IPS-18c (cell line): Measurements from ENCODE around the gene TRIM38.
"Not testable (repeated sequence)": the region's sequence is repeated elsewhere in the genome, so short reads cannot be mapped to it uniquely, and the experiment has no call there.

Experiments used
- H3K4me3 ChIP-seq: 2 replicates; pipeline ENCODE4 v1.7.0; 2013; ENCODE audit warnings: low read depth, mild to moderate bottlenecking, low read length, moderate library complexity; ENCODE audit not compliant: insufficient read depth
- H3K9me3 ChIP-seq: one replicate; pipeline ENCODE4 v1.6.1; 2013; ENCODE audit warnings: mild to moderate bottlenecking, low read length, moderate library complexity; ENCODE audit not compliant: control insufficient read depth, insufficient read depth

Gene TRIM38

DNA sequence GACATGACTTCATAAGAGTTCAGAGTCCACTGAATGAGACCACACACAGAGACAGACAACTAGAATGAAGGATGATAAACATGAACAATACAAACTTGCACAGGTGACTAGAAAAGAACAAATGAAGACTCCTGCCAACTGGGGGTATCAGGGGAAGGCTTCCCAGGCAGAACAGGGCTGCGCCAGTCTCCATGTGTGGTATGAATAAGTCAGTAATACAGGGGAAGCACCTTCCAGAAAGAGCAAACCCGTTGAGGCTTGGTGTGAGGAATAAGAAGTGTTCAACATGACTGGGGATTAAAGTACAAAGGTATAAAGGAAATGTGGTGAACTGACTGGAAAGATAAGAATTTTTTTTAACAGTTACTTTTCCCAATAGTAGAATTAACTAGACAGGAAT is 28.4 kb upstream of the TRIM38 start:
- Histone ChIP-seq H3K9me3 (no peaks in the 10 kb centered on the region), H3K4me3 (no peak overlapping the region)

DNA sequence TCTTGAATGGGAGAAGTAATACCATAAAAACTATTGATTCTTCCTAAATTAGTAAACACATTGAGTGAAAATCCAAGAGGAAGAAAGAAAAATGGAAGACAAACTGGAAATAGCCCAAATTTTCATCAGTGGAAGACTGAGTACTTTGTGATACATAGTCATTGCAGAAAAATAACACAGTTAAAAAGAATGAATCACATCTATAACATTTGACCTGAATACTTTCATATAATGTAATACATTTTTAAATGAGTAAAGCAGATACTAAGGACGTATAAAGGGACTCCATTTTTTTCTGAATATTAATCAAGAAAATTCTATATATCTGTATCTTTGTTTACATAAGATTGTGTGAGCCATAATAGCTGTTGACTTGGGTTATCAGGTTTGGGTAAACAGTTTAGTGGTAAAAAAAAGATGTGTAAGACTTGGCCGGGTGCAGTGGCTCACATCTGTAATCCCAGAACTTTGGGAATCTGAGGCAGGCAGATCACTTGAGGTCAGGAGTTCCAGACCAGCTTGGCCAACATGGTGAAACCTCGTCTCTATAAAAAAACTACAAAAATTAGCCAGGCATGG is 27.8 kb upstream of the TRIM38 start:
- Histone ChIP-seq H3K9me3 (no peaks in the 10 kb centered on the region), H3K4me3 (no peak overlapping the region)

DNA sequence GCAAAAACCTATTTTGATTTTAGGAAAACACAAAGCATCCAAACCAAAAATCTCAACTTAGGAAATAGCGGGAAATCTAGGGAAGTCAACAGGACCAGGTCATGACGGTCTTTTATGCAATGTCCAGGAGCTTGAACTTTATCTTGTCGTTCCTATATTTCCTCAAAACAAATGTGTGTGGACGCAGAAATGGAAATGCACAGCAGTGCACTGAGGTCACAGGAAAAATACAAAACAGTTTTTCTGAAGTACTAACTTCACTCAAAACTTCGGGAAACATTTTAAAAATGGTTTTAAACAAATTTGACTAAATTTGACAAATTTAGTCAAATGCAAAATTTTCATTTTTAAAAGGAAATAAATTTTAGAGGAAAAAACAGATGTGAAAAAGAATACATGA is 26.6 kb upstream of the TRIM38 start:
- Histone ChIP-seq H3K9me3 (no peaks in the 10 kb centered on the region), H3K4me3 (no peak overlapping the region)

DNA sequence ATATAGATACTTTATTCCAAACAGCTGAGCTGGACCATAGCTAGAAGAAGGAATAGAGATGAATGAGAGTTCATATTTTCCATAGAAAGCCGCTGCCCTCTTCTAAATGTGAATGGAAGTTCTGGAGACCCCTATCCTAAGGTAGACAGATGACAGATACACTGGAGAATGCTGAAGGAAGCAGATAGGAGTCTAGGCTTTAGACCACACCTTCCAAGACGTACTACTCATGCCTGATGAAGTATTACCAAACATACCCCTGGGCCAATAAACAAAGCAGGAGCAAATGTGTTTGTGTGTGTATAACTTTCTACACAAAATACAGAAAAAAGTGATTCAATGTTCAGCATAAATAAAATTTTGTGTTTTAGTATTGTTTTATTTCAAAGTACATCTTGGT is 23.0 kb upstream of the TRIM38 start:
- no peaks in the 10 kb centered on the region for H3K9me3 ChIP-seq
- H3K4me3 ChIP-seq = no peak overlapping the region

DNA sequence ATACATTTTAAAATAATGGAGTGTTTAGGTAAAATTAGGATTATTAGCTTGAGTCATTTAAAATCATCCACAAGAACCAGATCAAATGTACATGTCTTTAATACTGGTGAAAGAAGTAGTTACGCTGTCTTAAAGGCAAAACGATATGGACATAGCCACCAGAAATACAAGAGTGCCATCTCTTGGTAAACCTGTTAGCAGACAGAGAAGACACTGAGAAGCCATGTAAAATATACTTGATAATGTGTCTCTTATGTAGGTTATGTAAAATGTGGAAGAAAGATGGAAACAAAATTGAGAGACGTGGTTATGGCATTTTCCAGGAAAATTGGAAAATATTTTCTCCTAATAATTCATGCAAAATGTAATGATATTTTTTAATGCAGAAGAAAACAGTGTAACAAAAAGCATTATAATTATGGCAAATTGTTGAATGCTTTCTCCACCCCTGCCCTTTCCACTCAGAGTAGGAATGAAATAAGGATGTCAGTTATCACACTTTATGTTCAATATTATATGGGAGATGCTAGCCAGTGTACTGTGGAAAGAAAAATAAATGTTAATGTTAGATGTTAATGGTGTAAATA is 19.9 kb upstream of the TRIM38 start:
- Histone ChIP-seq H3K9me3 (no peaks in the 10 kb centered on the region), H3K4me3 (no peak overlapping the region)

DNA sequence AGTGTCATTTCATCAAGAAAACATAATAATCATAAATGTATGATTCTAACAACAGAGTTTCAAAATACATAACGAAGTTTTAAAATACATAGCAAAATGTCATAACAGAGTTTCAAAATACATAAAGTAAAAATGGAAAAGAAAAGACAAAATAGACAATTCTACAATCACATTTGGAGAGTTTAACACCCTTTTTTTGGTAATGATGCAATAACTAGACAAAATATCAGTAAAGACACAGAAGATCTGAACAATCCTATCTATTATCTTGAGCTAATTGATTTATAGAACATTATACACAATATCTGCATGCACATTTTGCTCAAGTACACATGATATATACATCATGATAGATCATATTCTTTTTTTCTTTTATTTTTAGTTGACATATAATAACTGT is 18.7 kb upstream of the TRIM38 start:
- Histone ChIP-seq H3K4me3 (no peak overlapping the region), H3K9me3 (no peaks in the 10 kb centered on the region)

DNA sequence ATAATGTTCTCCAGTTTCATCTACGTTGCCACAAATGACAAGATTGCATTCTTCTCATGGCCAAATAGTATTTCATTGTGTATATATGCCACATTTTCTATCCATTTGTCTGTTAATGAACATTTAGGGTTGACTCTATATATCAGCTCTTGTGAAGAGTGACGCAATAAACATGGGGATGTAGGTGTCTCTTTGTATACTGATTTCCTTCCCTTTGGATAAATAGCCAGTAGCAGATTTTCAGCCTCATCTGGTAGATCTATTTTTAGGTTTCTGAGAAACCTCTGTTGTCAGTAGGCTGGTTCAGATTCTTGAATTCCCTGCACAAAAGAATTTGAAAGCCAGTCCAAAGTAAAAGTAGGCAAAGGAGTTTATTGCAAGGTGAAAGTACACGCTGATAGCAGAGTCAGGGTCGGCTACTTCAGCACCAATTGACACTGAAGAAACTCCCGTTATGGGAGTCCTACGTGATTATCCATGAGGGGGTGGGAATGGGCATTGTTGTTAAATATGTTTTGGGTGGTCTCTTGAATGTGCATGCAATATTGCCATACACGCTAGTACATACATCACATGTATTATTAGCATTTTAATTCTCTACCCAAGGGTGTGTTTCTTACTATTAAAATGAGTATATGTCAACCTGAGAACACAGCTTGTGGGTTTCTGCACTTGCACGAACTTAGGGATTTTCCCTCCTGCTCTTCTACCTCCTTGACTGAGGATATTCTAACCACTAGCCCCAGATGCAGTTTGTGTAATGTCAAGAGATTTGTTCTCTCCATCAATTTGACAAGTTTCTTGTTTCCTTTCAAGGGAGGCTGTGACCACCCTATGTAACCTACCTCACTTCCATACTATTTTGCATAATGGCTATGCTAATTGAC is 17.7 kb upstream of the TRIM38 start:
- no peak overlapping the region for H3K4me3 ChIP-seq

DNA sequence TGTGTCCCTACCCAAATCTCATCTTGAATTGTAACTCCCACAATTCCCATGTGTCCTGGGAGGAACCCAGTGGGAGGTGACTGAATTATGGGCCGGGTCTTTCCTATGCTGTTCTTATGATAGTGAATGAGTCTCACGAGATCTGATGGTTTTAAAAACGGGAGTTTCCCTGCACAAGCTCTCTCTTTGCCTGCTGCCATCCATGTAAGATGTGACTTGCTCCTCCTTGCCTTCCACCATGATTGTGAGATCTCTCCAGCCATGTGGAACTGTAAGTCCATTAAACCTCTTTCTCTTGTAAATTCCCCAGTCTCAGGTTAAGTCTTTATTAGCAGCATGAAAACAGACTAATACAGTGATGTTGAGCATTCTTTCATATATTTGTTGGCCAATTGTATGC is 16.9 kb upstream of the TRIM38 start:
- H3K4me3 ChIP-seq, H3K9me3 ChIP-seq: not testable (repeated sequence)

More for the DNA sequence above, 17.7 kb upstream of the TRIM38 start:
- no peaks in the 10 kb centered on the region for H3K9me3 ChIP-seq

DNA sequence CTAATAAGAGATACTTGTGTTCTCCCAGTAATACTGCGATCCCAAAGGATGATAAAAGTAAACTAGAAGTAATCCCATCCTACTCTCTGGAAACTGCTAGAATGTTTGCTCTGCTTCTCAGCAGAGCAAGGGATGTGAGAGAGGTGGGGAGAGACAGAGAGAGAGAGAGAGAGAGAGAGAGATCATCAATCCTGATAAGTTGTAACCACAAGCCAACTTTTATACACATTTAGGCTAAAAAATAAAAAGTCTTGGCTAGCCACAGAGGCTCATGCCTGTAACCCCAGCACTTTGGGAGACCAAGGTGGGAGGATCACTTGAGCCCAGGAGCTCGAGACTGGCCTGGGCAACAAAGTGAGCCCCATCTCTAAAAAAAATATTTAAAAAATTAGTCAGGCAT is 16.0 kb upstream of the TRIM38 start:
- H3K9me3 ChIP-seq = no peaks in the 10 kb centered on the region
- H3K4me3 ChIP-seq = no peak overlapping the region

DNA sequence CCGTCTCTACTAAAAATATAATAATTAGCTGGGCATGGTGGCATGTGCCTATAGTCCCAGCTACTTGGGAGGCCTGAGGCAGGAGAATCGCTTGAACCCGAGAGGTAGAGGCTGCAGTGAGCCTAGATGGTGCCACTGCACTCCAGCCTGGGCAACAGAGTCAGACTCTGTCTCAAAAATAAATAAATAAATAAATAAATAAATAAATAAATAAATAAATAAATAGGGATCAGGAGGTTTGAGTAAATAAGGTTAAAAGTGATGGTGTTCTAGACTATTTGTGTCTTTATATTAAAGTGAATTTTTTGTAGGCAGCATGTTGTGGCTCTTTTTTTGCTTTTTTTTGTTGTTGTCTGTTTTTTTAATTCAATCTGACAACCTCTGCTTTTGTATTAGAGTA is 15.1 kb upstream of the TRIM38 start:
- not testable (repeated sequence) for H3K4me3 ChIP-seq, H3K9me3 ChIP-seq

DNA sequence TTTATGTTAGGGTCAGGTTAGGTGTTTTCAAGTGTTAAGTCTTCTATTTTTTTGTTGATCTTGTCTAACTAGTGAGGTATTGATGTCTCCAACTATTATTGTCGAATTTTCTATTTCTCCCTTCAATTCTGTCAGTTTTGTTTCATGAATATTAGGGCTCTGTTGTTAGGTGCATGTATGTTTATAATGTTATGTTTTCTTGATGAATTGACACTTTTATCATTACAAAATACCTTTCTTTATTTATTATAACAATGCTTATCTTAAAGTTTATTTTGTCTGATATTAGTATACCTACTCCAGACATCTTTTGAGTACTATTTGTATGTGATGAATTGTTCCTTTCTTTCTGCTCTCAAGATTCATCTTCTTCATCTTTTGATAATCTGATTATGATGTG is 12.9 kb upstream of the TRIM38 start:
- no peaks in the 10 kb centered on the region for H3K9me3 ChIP-seq

DNA sequence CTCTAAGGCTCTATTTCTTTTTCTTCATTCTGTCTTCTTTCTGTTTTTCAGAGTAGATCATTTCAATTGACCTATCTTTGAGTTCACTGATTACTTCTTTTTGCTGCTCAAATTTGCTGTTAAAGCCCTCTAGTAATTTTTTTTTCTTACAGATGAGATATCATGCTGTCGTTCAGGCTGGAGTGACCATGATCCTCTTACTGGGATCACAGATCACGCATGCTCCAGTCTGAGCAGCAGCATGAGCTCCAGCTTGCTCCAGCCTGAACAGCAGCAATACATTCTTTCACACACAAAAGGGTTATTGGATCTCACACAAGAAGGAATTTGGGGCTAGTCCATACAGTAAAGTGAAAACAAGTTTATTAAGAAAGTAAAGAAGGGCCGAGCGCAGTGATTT is 12.3 kb upstream of the TRIM38 start:
- H3K9me3 ChIP-seq = no peaks in the 10 kb centered on the region
- no peak overlapping the region for H3K4me3 ChIP-seq

More for the DNA sequence above, 12.9 kb upstream of the TRIM38 start:
- no peak overlapping the region for H3K4me3 ChIP-seq

DNA sequence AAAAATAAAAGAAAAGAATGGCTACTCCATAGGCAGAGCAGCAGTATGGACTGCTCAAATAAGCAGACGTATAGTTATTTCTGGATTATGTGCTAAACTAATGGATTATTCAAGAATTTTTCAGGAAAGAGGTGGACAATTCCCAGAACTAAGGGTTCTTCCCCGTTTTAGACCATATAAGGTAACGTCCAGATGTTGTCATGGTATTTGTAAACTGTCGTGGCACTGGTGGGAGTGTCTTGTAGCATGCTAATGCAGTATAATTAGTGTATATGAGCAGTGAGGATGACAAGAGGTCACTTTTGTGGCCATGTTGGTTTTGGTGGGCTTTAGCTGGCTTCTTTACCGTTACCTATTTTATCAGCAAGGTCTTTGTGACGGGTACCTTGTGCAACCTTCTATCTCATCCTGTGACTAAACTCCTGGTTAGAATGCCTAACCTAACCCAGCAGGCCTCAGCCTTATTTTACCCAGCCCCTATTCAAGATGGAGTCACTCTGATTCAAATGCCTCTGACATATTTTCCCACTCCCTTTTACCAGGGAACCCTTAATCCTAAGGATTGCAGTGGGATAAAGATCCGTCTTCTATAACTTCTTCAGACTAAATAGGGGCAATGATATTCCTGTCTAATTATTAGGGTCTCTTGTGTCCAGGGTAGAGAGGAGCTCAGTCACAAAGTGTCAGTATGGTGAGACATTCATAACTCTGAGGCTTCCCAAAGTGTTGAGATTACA is 11.1 kb upstream of the TRIM38 start:
- H3K9me3 ChIP-seq = no peaks in the 10 kb centered on the region
- no peak overlapping the region for H3K4me3 ChIP-seq

DNA sequence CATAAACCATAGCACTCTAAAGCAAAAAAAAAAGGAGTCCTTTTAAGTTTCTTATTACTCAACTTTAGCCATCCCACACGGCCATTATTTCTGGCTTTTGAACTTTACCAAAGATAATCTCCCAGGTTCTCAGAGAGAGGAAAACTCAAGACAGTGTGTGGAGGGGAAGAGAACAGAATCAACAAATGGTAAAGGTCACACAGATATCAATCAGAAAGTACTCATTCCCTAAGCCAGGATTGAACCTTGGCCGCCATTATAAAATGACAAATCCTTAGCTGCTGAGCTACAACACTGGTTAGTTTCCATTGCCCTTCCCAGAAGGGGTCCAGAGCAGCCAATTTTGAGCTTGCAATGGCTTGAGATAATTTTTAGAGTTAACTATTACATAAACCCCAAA is 10.1 kb upstream of the TRIM38 start:
- H3K4me3 ChIP-seq = no peak overlapping the region
- peaks cover 3% of the 10 kb centered on the region for H3K9me3 ChIP-seq

DNA sequence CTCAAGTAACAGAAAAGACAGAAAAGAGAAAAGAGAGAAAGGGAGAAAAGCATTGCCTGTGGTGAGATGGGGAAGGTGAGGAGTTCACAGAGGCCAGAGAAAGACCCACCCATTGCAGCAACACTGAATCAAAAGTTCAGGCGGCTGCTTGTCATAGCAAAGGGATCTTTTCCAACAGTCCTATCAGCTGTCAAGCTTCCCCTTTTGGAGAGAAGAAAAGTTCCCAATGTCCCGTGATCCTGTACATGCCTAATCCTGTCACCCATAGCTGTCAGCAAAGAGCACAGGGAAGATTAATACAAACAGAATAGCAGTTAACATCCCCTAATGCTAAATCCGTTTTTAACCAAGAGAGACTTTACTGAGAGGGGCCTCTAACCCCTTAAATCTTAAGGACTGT is 8.9 kb upstream of the TRIM38 start:
- Histone ChIP-seq H3K4me3 (no peak overlapping the region), H3K9me3 (peaks cover 6% of the 10 kb centered on the region)

DNA sequence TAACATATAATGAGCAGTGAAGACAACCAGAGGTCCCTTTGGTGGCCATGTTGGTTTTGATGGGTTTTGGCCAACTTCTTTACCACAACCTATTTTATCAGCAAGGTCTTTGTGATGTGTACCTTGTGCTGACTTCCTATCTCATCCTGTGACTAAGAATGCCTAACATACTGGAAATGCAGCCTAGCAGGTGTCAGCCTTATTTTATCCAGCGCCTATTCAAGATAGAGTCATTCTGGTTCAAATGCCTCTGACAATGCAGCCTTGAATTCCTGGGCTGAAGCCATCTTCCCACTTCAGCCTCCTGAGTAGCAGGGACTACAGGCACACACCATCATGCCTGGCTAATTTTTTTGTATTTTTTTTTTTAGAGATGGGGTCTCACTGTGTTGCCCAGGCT is 7.8 kb upstream of the TRIM38 start:
- H3K4me3 ChIP-seq = no peak overlapping the region
- peaks cover 7% of the 10 kb centered on the region for H3K9me3 ChIP-seq

DNA sequence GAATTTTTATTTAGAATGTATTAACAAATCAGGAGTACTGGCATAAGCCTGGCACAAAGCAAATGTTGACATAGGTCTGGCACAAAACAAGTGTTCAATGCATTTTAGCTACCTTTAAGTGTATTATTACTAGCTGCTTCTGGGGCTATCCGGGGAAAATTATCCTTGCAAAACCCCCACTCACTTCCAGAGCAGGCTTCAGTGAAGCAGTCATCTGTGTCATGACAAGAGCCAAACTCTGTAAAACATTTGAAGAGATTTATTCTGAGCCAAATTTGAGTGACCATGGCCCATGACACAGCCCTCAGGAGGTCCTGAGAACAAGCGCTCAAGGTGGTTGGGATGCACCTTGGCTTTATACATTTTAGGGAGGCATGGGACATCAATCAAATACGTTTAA is 6.4 kb upstream of the TRIM38 start:
- no peak overlapping the region for H3K4me3 ChIP-seq
- peaks cover 7% of the 10 kb centered on the region for H3K9me3 ChIP-seq

DNA sequence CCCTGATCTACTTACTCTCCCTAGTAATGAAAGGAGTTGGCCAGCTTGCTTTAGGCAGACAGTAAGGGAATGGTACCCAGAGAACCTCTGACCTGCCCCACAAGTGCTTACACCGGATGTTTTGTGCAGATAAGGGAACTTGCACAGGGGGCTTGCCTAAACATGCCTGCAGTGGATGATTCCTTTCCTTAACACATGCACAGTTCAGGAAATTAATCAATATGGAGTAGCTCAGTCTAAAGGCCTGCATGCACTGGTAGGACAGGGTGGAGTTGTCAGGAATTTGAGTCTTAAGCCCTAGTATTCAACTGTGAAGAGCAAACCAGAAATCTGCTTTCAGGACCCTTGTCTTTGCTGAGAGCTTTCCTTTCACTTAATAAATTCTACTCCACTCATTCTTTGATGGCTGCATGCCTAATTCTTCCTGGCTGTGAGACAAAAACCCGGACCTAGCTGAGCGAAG is 3.9 kb upstream of the TRIM38 start:
- Histone ChIP-seq H3K9me3 (peaks cover 10% of the 10 kb centered on the region), H3K4me3 (no peak overlapping the region)
